ENCODE data around the gene ZDHHC13. TPM values are rescaled to one million over a fixed set of nuclear protein-coding genes. Genes with fewer than 3 reads are reported as not detected.

Gene ZDHHC13
- total RNA-seq, 1 experiment from 2014 or later: 35.5 TPM

GRCh38 chr11:19105011-19105410, 12.0 kb upstream of the ZDHHC13 start:
- ChIA-PET CTCF (interaction anchor here (0.7 kb wide), 1 partner anchor 12 kb away, joined by 3 read pairs; no protein-coding TSS in a partner anchor), POLR2A (ENCODE audit: unreplicated experiment) (no interaction called here)
- Histone ChIP-seq H3K27ac (no peak overlapping the region), H3K4me1 (replicated peaks; ENCODE audit: insufficient read depth) (peaks cover 42% of the 10 kb centered on the region), H2AFZ (no peak overlapping the region), H3K27me3 (ENCODE audit: insufficient read depth, low read depth) (no peaks in the 10 kb centered on the region), H4K20me1 (ENCODE audit: insufficient read depth) (no peaks in the 10 kb centered on the region), H3K4me2 (no peak overlapping the region), H3K9me3 (ENCODE audit: insufficient read depth, low read depth) (peaks cover 12% of the 10 kb centered on the region; the same call in 1 of the 2 replicates), H3F3A (ENCODE audit: insufficient read depth, low read depth) (peaks cover 30% of the 10 kb centered on the region), H3K4me3 (no peak overlapping the region), H3K79me2 (ENCODE audit: low read depth) (no peaks in the 10 kb centered on the region), H3K9me2 (ENCODE audit: insufficient read depth) (no peaks in the 10 kb centered on the region), H3K36me3 (ENCODE audit: low read depth) (no peaks in the 10 kb centered on the region)
- intact Hi-C loops (cut with micrococcal nuclease; ENCODE audit: unreplicated experiment): no loop called here
- BruUV-seq (replicated peaks): no TSS peak
- DNase-seq: no peak
- TF ChIP-seq CTCF (conservative IDR thresholded peaks at IDR 0.05): no peak
- TF ChIP-seq EZH2 (IDR thresholded peaks at IDR 0.05; ENCODE audit: low read depth): no peak

GRCh38 chr11:19107125-19107524, 9.8 kb upstream of the ZDHHC13 start:
- Histone ChIP-seq H3K4me3 (no peak overlapping the region), H3K4me1 (replicated peaks; ENCODE audit: insufficient read depth) (peaks cover 36% of the 10 kb centered on the region), H3F3A (ENCODE audit: insufficient read depth, low read depth) (peaks cover 25% of the 10 kb centered on the region), H3K79me2 (ENCODE audit: low read depth) (no peaks in the 10 kb centered on the region), H3K9me2 (ENCODE audit: insufficient read depth) (no peaks in the 10 kb centered on the region), H3K36me3 (ENCODE audit: low read depth) (no peaks in the 10 kb centered on the region), H2AFZ (no peak overlapping the region), H4K20me1 (ENCODE audit: insufficient read depth) (no peaks in the 10 kb centered on the region), H3K27ac (no peak overlapping the region), H3K4me2 (no peak overlapping the region), H3K27me3 (ENCODE audit: insufficient read depth, low read depth) (no peaks in the 10 kb centered on the region), H3K9me3 (ENCODE audit: insufficient read depth, low read depth) (no peaks in the 10 kb centered on the region)
- DNase-seq: no peak
- POLR2A ChIA-PET (ENCODE audit: unreplicated experiment): no interaction called here
- no TSS peak for BruUV-seq (replicated peaks)
- intact Hi-C loops (cut with micrococcal nuclease; ENCODE audit: unreplicated experiment): no loop called here
- TF ChIP-seq CTCF (conservative IDR thresholded peaks at IDR 0.05) (no peak), EZH2 (IDR thresholded peaks at IDR 0.05; ENCODE audit: low read depth) (no peak)
- CTCF ChIA-PET: no interaction called here

- no peaks in the 10 kb centered on the region for H3K79me2 ChIP-seq (ENCODE audit: low read depth)
- DNase-seq: no peak
- no peaks in the 10 kb centered on the region for H3K36me3 ChIP-seq (ENCODE audit: low read depth)
- H2AFZ ChIP-seq: no peak overlapping the region
- no peak overlapping the region for H3K27ac ChIP-seq
- no peaks in the 10 kb centered on the region for H3K27me3 ChIP-seq (ENCODE audit: insufficient read depth, low read depth)
- H3K9me2 ChIP-seq (ENCODE audit: insufficient read depth): no peaks in the 10 kb centered on the region
- TF ChIP-seq EZH2 (IDR thresholded peaks at IDR 0.05; ENCODE audit: low read depth) (no peak), CTCF (conservative IDR thresholded peaks at IDR 0.05) (no peak; the same call in 1 of the 2 replicates)
- no peak overlapping the region for H3K4me2 ChIP-seq
- BruUV-seq (replicated peaks): no TSS peak
- intact Hi-C loops (cut with micrococcal nuclease; ENCODE audit: unreplicated experiment): no loop called here
- peaks cover 15% of the 10 kb centered on the region for H3K4me1 ChIP-seq (replicated peaks; ENCODE audit: insufficient read depth)
- H3K4me3 ChIP-seq: no peak overlapping the region
- peaks cover 18% of the 10 kb centered on the region for H3F3A ChIP-seq (ENCODE audit: insufficient read depth, low read depth)
- H3K9me3 ChIP-seq (ENCODE audit: insufficient read depth, low read depth): no peaks in the 10 kb centered on the region
- ChIA-PET POLR2A (ENCODE audit: unreplicated experiment) (no interaction called here), CTCF (interaction anchor here (1.7 kb wide), 1 partner anchor 33 kb away, joined by 5 read pairs; no protein-coding TSS in a partner anchor)
- no peaks in the 10 kb centered on the region for H4K20me1 ChIP-seq (ENCODE audit: insufficient read depth)
Observed at GRCh38 chr11:19110295-19110694, 6.7 kb upstream of the ZDHHC13 start.

Data from PC-9 (cell line).